EH (cell line): ENCODE results near the gene ILF3.
A peak's percentile ranks its signal among the peaks of the same experiment; 100 is the strongest.
"Not testable (repeated sequence)": the region's sequence is repeated elsewhere in the genome, so short reads cannot be mapped to it uniquely, and the experiment has no call there.

Source experiments
- DNase-seq: peaks from one replicate; pipeline ENCODE4 v3.0.0-alpha.2; 2015; ENCODE audit warnings: low read depth

Gene ILF3

GRCh38 chr19:10642473-10643171 lies 11.5 kb upstream of the ILF3 start:
- DNase-seq, result no peak

- no peak for DNase-seq
These were observed 10.8 kb upstream of the ILF3 start for GRCh38 chr19:10643172-10643967.

- no peak for DNase-seq
These were observed 10.2 kb upstream of the ILF3 start for GRCh38 chr19:10643968-10644259.

GRCh38 chr19:10644260-10645007 lies 9.7 kb upstream of the ILF3 start:
- peak; percentile 80 for DNase-seq

- DNase-seq, result no peak
These were observed 7.5 kb upstream of the ILF3 start for GRCh38 chr19:10646456-10647159.

GRCh38 chr19:10648360-10648759 lies 5.8 kb upstream of the ILF3 start:
- no peak for DNase-seq

GRCh38 chr19:10651851-10652250 lies 2.3 kb upstream of the ILF3 start:
- no peak for DNase-seq

GRCh38 chr19:10653482-10653731 lies 739 bp upstream of the ILF3 start:
- no peak for DNase-seq

- DNase-seq, result peak; percentile 56
These were observed 687 bp downstream of the ILF3 start for GRCh38 chr19:10654610-10655456.

- peak; percentile 63 for DNase-seq
These were observed 1.5 kb downstream of the ILF3 start for GRCh38 chr19:10655457-10656312.

GRCh38 chr19:10660346-10660745 lies 6.2 kb downstream of the ILF3 start:
- peak; percentile 16 for DNase-seq

GRCh38 chr19:10661946-10662345 lies 7.8 kb downstream of the ILF3 start:
- no peak for DNase-seq

GRCh38 chr19:10662384-10663251 lies 8.5 kb downstream of the ILF3 start:
- DNase-seq, result no peak

GRCh38 chr19:10663252-10663563 lies 9.1 kb downstream of the ILF3 start:
- not testable (repeated sequence) for DNase-seq

GRCh38 chr19:10667867-10668266 lies 13.7 kb downstream of the ILF3 start:
- no peak for DNase-seq

GRCh38 chr19:10669246-10669645 lies 15.1 kb downstream of the ILF3 start:
- DNase-seq, result no peak

- no peak for DNase-seq
These were observed 16.0 kb downstream of the ILF3 start for GRCh38 chr19:10670182-10670581.

- DNase-seq, result no peak
These were observed 17.0 kb downstream of the ILF3 start for GRCh38 chr19:10670876-10671804.

GRCh38 chr19:10671922-10672321 lies 17.8 kb downstream of the ILF3 start:
- not testable (repeated sequence) for DNase-seq
